ENCODE data around the gene PPY.

DNA sequence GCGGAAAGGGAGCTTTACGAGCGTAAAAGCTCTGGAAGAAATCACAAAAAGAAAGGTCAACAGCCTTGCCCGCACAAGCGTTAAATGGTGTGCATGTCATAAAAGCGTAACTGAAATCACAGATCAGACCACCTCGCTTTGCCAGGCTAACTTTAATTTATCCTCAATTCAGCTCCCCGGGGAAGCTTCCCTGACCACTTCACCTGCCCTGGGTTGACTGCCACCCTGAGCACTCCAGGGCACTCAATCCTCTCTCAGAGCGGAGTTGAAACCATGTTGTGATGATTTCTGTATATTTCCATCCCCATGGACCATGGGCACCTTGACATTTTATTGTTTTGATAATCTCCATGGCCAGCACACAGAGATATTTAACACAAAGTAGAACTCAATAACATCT is 46.0 kb upstream of the PPY start:
- TF ChIP-seq, protein P1, sequence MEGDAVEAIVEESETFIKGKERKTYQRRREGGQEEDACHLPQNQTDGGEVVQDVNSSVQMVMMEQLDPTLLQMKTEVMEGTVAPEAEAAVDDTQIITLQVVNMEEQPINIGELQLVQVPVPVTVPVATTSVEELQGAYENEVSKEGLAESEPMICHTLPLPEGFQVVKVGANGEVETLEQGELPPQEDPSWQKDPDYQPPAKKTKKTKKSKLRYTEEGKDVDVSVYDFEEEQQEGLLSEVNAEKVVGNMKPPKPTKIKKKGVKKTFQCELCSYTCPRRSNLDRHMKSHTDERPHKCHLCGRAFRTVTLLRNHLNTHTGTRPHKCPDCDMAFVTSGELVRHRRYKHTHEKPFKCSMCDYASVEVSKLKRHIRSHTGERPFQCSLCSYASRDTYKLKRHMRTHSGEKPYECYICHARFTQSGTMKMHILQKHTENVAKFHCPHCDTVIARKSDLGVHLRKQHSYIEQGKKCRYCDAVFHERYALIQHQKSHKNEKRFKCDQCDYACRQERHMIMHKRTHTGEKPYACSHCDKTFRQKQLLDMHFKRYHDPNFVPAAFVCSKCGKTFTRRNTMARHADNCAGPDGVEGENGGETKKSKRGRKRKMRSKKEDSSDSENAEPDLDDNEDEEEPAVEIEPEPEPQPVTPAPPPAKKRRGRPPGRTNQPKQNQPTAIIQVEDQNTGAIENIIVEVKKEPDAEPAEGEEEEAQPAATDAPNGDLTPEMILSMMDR (IDR thresholded peaks at IDR 0.05) = peak in 1 of 6 experiments; percentile 40
- peak in 1 of 2 donors; percentile 37 for TF ChIP-seq POLR2A (IDR thresholded peaks at IDR 0.05)
